Cerebellar cortex (tissue), 1 donor: ENCODE data around the gene ALDH3B2.

Experiments used
- DNase-seq: peaks from one replicate; pipeline ENCODE4 v3.0.0-alpha.2; 2015; ENCODE audit warnings: low spot score

The ALDH3B2 gene

DNA sequence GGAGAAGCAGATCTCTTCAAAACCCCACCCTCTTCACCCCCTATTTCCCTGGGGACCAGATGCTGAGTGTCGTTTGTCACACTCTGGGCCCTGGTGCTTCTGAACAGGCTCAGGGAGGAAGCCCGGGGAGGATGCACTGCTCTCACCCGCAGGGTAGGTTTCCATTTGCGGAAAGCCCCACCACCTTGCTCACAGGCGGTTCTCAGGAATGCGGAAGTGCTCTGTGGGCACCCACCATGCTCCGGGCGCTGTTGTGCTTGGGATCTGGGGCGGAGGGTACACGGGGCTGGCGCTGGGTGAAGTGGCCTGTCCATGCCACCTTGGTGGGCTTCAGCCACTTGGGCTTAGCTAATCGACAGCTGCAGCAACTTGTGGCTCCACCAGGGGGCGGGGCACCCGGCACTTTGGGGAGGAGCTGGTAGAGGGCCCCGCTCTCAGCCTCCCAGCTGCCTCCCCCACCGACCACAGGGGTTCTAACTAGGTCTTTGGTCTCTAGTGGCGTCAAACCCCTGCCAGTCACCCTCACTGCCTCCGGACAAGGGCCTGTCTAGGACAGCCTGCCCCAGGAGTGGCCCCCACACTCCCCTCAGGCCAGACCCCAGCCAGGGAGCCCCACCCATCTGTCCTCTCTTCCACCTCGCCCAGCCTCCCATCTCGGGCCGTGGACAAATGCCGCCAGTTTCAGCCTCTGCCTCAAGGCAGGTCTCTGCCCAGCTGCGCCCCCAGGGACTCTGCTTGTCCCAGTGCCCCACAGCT is 60.3 kb downstream of the ALDH3B2 start:
- peak; percentile 37 for DNase-seq

DNA sequence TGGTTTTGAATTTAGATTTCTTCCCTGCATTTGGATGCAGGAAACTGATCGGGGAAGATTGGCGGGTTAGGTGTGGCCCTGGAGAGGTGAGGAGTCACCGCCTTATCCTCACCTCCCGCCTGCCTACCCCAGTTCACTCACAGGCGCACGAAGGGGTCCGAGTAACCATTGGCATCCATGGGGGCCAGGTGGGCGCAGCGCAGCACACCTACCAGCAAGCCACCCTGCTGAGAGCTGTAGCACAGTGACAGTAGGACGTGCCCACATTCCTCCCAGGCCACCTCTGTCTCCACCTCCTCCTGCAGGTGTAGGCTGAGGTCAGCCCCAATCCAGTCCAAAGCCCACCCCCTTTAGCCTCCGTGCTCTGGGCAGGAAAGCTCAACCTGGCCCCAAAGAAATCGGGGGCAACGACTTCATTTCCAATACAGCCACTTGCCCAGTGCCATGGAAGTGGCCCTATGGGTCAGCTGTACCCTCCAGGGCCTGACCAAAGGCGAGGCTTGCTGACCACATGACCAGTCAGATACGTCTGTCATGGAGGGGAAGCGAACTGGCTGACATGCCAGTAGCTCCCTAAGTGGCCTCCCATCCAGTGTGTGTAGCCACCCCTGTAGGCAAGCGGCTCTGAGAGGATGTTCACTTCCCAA is 61.0 kb downstream of the ALDH3B2 start:
- DNase-seq: no peak

DNA sequence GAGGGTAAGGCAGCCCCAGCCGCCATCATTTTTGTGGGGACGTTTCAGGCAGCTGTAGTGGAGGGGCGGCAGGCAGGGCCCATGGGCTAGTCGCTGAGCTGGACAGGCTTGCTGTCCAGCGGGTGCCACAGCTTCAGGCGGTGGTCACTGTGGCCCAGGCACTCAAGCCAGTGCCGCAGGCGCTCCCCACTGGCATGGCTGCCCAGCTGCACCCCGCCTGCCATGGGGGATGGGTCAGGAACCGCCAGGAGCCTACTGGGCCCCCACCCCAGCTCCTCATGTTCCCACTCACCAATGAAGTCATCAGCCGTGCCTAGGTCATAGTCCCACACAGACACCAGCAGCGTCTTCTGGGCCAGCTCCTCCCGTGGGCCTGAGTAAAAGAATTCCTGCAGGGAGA is 61.7 kb downstream of the ALDH3B2 start:
- no peak for DNase-seq
